ENCODE results near the gene MIGA1.

MIGA1 gene

GRCh38 chr1:77874804-77875445, 95.5 kb downstream of the MIGA1 start:
- H3K4me3 ChIP-seq (ENCODE audit: insufficient read depth, low read depth, low read length): no peak overlapping the region
- H3K36me3 ChIP-seq (ENCODE audit: control insufficient read depth, insufficient read depth, low read length): no peaks in the 10 kb centered on the region
- WGBS, 2 experiments: 96 to 97% methylated on average over 4 of the region's 4 CpGs
- no peak overlapping the region for H3K27ac ChIP-seq (ENCODE audit: insufficient read depth, low read depth, low read length, poor library complexity, severe bottlenecking)
- no peaks in the 10 kb centered on the region for H3K9me3 ChIP-seq (ENCODE audit: control insufficient read depth, low read length)
- H3K4me1 ChIP-seq (ENCODE audit: control insufficient read depth, insufficient read depth, low read length): no peaks in the 10 kb centered on the region
- no peaks in the 10 kb centered on the region for H3K27me3 ChIP-seq (ENCODE audit: control insufficient read depth, insufficient read depth, low read length, poor library complexity, severe bottlenecking)

DNA sequence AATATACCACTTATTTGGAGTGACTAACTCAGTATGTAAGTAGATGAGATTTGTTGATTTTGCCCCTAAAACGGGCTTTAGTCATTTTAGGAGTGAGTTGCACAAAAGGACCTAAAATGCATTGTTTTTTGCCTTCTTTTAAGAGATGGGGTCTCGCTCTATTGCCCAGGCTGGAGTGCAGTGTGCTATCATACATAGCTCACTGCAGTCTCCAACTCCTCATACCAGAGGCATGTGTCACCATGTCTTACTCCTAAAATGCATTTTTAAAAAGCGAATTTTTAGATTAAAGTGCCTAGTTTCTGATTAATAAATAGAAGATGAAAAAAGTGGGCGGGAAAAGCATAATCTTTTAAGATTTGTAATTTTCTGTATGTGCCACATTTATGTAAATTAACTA, 97.4 kb downstream of the MIGA1 start:
- no peaks in the 10 kb centered on the region for H3K27me3 ChIP-seq (ENCODE audit: control insufficient read depth, insufficient read depth, low read length, poor library complexity, severe bottlenecking)
- no peaks in the 10 kb centered on the region for H3K4me1 ChIP-seq (ENCODE audit: control insufficient read depth, insufficient read depth, low read length)
- 93 to 98% methylated on average over 2 to 4 of the region's 4 CpGs for WGBS, 2 experiments
- H3K27ac ChIP-seq (ENCODE audit: insufficient read depth, low read depth, low read length, poor library complexity, severe bottlenecking): no peak overlapping the region
- no peaks in the 10 kb centered on the region for H3K9me3 ChIP-seq (ENCODE audit: control insufficient read depth, low read length)
- H3K4me3 ChIP-seq (ENCODE audit: insufficient read depth, low read depth, low read length): no peak overlapping the region
- H3K36me3 ChIP-seq (ENCODE audit: control insufficient read depth, insufficient read depth, low read length): no peaks in the 10 kb centered on the region

GRCh38 chr1:77881061-77881460, 101.6 kb downstream of the MIGA1 start:
- no peaks in the 10 kb centered on the region for H3K27me3 ChIP-seq (ENCODE audit: control insufficient read depth, insufficient read depth, low read length, poor library complexity, severe bottlenecking)
- WGBS, 2 experiments: 91 to 96% methylated on average over 1 of the region's 1 CpG
- no peak overlapping the region for H3K4me3 ChIP-seq (ENCODE audit: insufficient read depth, low read depth, low read length)
- no peaks in the 10 kb centered on the region for H3K4me1 ChIP-seq (ENCODE audit: control insufficient read depth, insufficient read depth, low read length)
- H3K36me3 ChIP-seq (ENCODE audit: control insufficient read depth, insufficient read depth, low read length): no peaks in the 10 kb centered on the region
- H3K9me3 ChIP-seq (ENCODE audit: control insufficient read depth, low read length): no peaks in the 10 kb centered on the region
- H3K27ac ChIP-seq (ENCODE audit: insufficient read depth, low read depth, low read length, poor library complexity, severe bottlenecking): no peak overlapping the region

DNA sequence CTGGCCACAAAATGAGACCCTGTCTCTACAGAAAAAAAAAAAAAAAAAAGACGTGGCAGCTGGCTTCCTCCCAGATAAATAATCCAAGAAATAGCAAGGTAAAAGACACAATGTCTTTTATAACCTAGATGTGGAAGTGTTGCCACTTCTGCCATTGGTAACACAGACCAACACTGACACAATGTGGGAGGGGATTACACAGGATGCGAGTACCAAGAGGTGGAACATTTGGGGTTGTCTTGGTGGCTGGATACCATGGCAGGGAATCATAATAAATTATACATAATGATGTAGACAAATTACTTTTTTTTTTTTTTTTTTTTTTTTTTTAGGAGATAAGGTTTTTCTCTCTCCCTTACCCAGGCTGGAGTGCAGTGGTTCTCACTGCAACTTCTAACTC, 103.0 kb downstream of the MIGA1 start:
- H3K9me3 ChIP-seq (ENCODE audit: control insufficient read depth, low read length): no peaks in the 10 kb centered on the region
- no peak overlapping the region for H3K4me3 ChIP-seq (ENCODE audit: insufficient read depth, low read depth, low read length)
- no peaks in the 10 kb centered on the region for H3K36me3 ChIP-seq (ENCODE audit: control insufficient read depth, insufficient read depth, low read length)
- no peaks in the 10 kb centered on the region for H3K4me1 ChIP-seq (ENCODE audit: control insufficient read depth, insufficient read depth, low read length)
- H3K27ac ChIP-seq (ENCODE audit: insufficient read depth, low read depth, low read length, poor library complexity, severe bottlenecking): no peak overlapping the region
- H3K27me3 ChIP-seq (ENCODE audit: control insufficient read depth, insufficient read depth, low read length, poor library complexity, severe bottlenecking): no peaks in the 10 kb centered on the region
- no CpG with 5 or more reads among the region's 2 CpGs for whole genome bisulfite sequencing, 2 experiments

GRCh38 chr1:77888081-77888780, 108.8 kb downstream of the MIGA1 start, which contains the start of gene NEXN:
Gene NEXN (plus strand): TSS chr1:77888624. CDS start chr1:77916107, 27,483 bp downstream.
- no peaks in the 10 kb centered on the region for H3K4me1 ChIP-seq (ENCODE audit: control insufficient read depth, insufficient read depth, low read length)
- H3K27ac ChIP-seq (ENCODE audit: insufficient read depth, low read depth, low read length, poor library complexity, severe bottlenecking): peak within 1 kb of the TSS; percentile 91
- no peaks in the 10 kb centered on the region for H3K27me3 ChIP-seq (ENCODE audit: control insufficient read depth, insufficient read depth, low read length, poor library complexity, severe bottlenecking)
- H3K4me3 ChIP-seq (ENCODE audit: insufficient read depth, low read depth, low read length): peak within 1 kb of the TSS; percentile 89
- H3K9me3 ChIP-seq (ENCODE audit: control insufficient read depth, low read length): no peaks in the 10 kb centered on the region
- H3K36me3 ChIP-seq (ENCODE audit: control insufficient read depth, insufficient read depth, low read length): no peaks in the 10 kb centered on the region
- 3% methylated on average over 36 of the region's 36 CpGs for WGBS, 2 experiments

DNA sequence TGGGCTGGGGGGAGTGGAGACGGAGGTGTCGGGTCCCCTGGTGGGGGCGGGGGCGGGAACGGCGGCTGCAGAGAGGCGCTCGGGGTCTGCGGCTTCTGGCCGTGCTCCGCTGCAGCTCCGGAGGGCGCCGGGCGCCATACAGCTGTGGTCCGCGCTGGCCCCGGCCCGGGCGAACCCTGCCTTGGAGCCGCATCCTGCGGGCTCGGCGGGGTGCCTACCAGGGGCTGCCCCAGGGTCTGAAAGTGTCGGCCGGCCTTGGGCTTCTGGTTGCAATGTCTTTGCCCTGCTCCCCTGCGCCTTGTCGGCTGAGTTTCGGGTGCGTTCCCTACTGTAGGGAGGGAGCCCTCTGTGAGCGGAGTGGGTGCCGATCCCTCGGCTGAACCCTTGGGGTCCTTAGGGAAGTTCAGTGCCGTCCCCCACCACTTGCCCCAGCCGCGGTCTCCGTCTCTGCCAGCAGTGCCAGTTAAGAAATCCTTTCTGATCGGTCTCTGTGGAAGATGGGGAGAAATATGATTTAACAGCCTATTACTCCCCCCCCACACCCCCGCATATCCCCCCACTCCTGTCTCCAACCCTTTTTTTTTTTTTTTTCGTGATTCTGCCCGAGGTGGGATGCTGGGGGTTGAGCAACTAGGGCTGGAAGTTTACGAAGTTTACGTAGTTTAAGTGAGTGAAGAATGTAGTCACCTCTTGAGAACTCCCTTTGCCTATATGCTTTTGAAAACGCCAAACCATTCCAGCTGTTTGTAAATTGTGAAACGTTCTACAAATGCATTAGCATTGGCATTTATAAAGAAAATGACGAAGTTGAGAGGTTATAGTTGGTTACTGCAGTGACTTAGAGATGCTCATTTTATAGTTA, 109.6 kb downstream of the MIGA1 start:
- H3K9me3 ChIP-seq (ENCODE audit: control insufficient read depth, low read length): no peaks in the 10 kb centered on the region
- H3K27me3 ChIP-seq (ENCODE audit: control insufficient read depth, insufficient read depth, low read length, poor library complexity, severe bottlenecking): no peaks in the 10 kb centered on the region
- H3K36me3 ChIP-seq (ENCODE audit: control insufficient read depth, insufficient read depth, low read length): no peaks in the 10 kb centered on the region
- peak overlapping the region; percentile 89 for H3K4me3 ChIP-seq (ENCODE audit: insufficient read depth, low read depth, low read length)
- WGBS, 2 experiments: 1% methylated on average over 39 to 43 of the region's 46 CpGs
- H3K4me1 ChIP-seq (ENCODE audit: control insufficient read depth, insufficient read depth, low read length): no peaks in the 10 kb centered on the region
- peak overlapping the region; percentile 91 for H3K27ac ChIP-seq (ENCODE audit: insufficient read depth, low read depth, low read length, poor library complexity, severe bottlenecking)

- WGBS, 2 experiments: 35 to 57% methylated on average over 2 to 7 of the region's 7 CpGs
- H3K36me3 ChIP-seq (ENCODE audit: control insufficient read depth, insufficient read depth, low read length): no peaks in the 10 kb centered on the region
- peak overlapping the region; percentile 89 for H3K4me3 ChIP-seq (ENCODE audit: insufficient read depth, low read depth, low read length)
- no peaks in the 10 kb centered on the region for H3K9me3 ChIP-seq (ENCODE audit: control insufficient read depth, low read length)
- no peaks in the 10 kb centered on the region for H3K4me1 ChIP-seq (ENCODE audit: control insufficient read depth, insufficient read depth, low read length)
- no peaks in the 10 kb centered on the region for H3K27me3 ChIP-seq (ENCODE audit: control insufficient read depth, insufficient read depth, low read length, poor library complexity, severe bottlenecking)
- no peak overlapping the region for H3K27ac ChIP-seq (ENCODE audit: insufficient read depth, low read depth, low read length, poor library complexity, severe bottlenecking)
Measured at GRCh38 chr1:77889671-77890070, 110.2 kb downstream of the MIGA1 start.

- Histone ChIP-seq H3K9me3 (ENCODE audit: control insufficient read depth, low read length) (no peaks in the 10 kb centered on the region), H3K27ac (ENCODE audit: insufficient read depth, low read depth, low read length, poor library complexity, severe bottlenecking) (no peak overlapping the region), H3K4me3 (ENCODE audit: insufficient read depth, low read depth, low read length) (no peak overlapping the region), H3K36me3 (ENCODE audit: control insufficient read depth, insufficient read depth, low read length) (no peaks in the 10 kb centered on the region), H3K4me1 (ENCODE audit: control insufficient read depth, insufficient read depth, low read length) (no peaks in the 10 kb centered on the region), H3K27me3 (ENCODE audit: control insufficient read depth, insufficient read depth, low read length, poor library complexity, severe bottlenecking) (no peaks in the 10 kb centered on the region)
- 79 to 85% methylated on average over 1 of the region's 1 CpG for WGBS, 2 experiments
Measured at GRCh38 chr1:77891200-77891599, 111.8 kb downstream of the MIGA1 start.

GRCh38 chr1:77899647-77900320, 120.3 kb downstream of the MIGA1 start:
- Histone ChIP-seq H3K36me3 (ENCODE audit: control insufficient read depth, insufficient read depth, low read length) (no peaks in the 10 kb centered on the region), H3K9me3 (ENCODE audit: control insufficient read depth, low read length) (no peaks in the 10 kb centered on the region), H3K27ac (ENCODE audit: insufficient read depth, low read depth, low read length, poor library complexity, severe bottlenecking) (no peak overlapping the region), H3K4me3 (ENCODE audit: insufficient read depth, low read depth, low read length) (no peak overlapping the region), H3K4me1 (ENCODE audit: control insufficient read depth, insufficient read depth, low read length) (no peaks in the 10 kb centered on the region), H3K27me3 (ENCODE audit: control insufficient read depth, insufficient read depth, low read length, poor library complexity, severe bottlenecking) (no peaks in the 10 kb centered on the region)
- WGBS, 2 experiments: 91 to 96% methylated on average over 3 of the region's 4 CpGs

Data from ectodermal cell (in vitro differentiated cells).